GM21423 (cell line): ENCODE results near the gene HAUS1.
"Not testable (repeated sequence)": the region's sequence is repeated elsewhere in the genome, so short reads cannot be mapped to it uniquely, and the experiment has no call there.

Experiments used
- ATAC-seq: cut with Tn5 transposase; IDR thresholded peaks from one replicate; pipeline ENCODE4 v1.9.1; 2021; ENCODE audit warnings: mild to moderate bottlenecking, moderate library complexity; ENCODE audit not compliant: unreplicated experiment

Gene HAUS1

DNA sequence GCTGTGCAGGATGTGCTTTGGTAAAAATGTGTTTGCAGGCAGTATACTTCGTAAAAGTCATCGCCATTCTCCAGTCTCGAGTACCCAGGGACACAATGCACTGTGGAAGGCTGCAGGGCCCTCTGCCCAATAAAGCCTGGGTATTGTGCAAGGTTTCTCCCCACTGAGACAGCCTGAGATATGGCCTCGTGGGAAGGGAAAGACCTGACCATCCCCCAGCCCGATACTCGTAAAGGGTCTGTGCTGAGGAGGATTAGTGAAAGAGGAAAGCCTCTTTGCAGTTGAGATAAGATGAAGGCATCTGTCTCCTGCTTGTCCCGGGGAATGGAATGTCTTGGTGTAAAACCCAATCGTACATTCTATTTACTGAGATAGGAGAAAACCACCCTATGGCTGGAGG is 15.7 kb upstream of the HAUS1 start:
- not testable (repeated sequence) for ATAC-seq

DNA sequence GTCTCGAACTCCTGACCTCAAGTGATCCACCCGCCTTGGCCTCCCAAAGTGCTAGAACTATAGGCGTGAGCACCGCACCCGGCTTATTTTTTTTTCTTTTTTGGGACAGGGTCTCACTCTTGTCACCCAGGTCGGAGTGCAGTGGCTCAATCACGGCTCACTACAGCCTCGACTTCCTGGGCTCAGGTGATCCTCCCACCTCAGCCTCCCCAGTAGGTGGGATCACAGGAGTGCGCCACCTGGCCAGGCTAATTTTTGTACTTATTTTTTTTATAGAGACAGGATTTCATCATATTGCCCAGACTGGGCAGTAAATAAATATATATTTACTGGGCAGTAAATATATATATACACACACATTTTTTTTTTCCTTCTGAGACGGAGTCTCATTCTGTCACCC is 8.7 kb upstream of the HAUS1 start:
- no peak for ATAC-seq

DNA sequence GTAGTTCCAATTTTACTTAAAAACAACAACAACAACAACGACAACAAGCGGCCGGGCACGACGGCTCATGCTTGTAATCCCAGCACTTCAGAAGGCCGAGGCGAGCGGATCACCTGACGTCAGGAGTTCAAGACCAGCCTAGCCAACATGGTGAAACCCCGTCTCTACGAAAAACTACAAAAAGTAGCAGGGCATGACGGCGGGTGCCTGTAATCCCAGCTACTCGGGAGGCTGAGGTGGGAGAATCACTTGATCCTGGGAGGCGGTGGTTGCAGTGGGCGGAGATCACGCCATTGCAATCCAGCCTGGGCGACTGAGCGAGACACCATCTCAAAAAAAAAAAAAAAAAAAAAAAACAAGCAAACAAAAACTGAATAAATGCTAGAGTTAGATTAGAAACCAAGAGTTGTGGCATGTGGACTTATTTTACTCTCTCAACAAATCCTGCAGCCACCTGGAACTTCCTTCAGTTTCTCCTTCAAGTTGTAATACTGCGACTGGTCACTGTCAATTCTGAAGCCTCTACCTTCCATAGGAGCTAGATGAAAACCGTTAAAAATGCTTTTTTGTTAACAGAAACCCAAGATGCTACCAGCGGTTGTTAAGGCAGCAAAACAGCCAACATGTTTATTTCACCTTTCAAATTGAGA is 7.4 kb upstream of the HAUS1 start:
- ATAC-seq, result no peak

DNA sequence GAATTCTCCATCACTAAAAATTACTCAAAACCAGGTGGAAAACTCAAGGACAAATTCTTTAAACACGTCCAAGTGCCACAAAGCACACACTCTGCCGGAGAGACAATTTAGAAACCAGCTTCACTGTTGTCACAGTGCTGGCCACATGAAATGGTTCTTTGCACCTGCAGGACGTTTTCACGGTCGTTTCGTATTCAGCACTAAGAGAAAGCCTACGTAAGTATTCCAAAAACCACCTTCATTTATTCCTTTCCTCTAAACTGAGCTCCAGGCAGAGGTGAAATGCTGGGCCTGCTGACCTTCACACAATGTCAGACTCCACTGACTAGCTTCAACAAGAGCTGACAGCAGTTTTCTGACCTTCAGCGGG is 6.8 kb upstream of the HAUS1 start:
- peak; percentile 22 for ATAC-seq

DNA sequence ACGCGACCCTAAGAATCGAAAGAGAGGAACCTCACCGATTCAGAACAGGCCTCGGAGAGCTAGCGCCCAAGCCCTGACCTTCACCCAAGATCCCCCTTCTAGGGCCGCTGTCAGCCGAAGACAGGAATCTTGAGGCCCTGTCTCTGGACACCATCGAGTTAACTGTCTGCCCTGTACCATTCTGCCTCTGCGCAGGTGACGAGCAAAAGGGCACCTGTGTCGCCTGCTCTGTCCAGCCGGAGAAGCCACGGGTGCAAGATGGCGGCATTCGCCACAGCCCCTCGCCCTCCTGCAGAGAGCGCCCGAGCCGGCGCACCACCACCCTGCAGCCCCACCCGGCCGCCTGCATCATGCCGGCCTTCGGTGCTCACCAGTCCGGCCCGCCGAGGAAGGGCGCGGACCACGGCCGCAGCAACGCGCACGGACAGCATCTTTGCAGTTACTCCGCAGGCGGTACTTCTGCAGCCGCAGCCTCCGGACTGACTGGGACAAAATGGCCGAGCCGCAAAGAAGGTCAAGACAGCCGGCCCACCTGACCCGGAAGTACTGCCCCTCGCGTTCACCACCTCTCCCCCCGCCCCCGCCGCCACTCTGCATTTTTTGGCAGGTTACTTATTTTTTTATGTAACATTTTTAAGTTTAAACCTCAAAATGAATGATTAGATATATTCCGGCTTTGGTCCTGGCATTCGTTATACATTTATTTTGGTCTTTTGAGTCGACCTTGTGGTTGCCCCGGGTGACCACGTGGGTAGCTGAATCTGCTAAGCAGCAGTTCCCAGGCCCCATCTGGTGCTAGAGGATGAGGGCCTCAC is 6.2 kb upstream of the HAUS1 start, which contains the start of gene ATP5F1A:
Gene ATP5F1A (minus strand): TSS at position 496 of the 815 bp plus-strand sequence. CDS start 65 bp downstream, at position 431.
- peak; percentile 82 for ATAC-seq

DNA sequence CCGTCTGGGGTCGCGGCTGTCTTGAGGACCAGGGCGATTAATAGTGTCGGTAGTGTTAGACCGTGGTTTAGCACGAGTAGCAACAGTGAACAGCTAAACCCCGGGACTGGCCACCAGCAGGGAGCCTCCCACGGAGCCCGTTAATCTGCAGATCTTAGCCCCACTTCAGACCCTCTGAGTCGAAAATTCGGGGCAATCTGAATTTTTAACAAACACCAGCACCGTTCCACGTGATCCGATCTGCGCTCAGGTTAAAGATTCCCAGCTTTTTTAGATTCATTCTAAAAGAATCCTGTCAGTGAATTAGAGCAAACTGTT is 5.6 kb upstream of the HAUS1 start:
- ATAC-seq, result no peak

DNA sequence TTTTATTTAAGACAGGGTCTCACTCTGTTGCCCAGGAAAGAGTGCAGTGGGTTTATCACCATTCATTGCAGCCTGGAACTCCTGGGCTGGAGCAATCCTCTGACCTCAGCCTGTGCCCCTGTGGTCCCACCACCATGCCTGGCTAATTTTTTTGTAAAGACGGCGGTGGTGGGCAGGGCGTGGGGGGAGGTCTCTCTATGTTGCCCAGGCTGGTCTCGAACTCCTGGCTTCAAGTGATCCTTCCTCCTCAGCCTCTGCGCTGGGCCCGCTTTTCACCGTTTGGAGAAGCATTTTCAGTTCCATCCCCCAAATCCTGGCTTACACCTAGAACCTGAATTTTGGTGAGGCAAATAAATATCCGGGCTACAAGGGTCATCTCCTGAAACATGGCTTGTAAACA is 4.7 kb upstream of the HAUS1 start:
- no peak for ATAC-seq

DNA sequence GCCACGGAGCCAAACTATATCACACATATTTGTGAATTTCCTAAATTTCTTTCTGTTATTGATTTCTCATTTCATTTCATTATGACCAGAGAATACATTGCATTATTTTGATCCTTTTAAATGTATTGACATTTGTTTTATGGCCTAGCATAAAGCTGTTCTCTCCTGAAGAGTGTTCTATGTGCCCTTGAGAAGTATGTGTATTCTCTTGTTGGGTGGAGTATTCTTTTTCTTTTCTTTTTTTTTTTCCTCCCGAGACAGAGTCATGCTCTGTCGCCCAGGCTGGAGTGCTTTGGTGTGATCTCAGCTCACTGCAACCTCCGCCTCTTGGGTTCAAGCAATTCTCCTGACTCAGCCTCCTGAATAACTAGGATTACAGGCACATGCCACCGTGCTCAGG is 5.2 kb downstream of the HAUS1 start:
- ATAC-seq, result no peak

DNA sequence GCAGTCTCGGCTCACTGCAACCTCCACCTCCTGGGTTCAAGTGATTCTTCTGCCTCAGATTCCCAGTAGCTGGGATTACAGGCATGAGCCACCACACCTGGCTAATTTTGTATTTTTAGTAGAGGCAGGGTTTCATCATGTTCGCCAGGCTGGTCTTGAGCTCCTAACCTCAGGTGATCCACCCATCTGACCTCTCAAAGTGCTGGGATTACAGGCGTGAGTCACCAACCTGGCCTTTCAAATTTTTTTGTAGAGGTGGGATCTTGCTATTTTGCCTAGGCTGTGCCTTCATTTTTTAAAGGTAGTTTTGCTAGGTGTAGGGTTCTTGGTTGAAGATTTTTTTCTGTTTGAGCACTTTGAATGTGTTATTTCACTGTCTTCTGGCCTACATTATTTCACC is 6.2 kb downstream of the HAUS1 start:
- no peak for ATAC-seq

DNA sequence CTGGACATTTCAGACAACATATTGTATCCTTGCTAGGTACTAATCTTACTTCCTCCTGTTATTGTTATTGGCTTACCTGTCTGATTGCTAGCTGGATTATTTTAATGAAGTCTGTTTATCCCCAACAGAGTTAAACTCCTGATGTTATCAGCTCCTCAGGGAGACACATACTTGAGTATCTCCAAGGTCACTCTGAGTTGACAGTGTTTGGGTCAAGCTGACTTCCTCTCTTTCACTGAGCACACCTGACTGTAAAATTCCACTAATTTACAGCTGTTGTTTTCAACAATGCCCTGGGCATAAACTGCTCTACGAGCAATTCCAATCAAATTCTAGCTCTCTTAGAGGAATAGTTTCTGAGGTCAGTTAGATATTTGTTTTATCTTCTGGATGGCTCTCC is 9.6 kb downstream of the HAUS1 start:
- no peak for ATAC-seq

DNA sequence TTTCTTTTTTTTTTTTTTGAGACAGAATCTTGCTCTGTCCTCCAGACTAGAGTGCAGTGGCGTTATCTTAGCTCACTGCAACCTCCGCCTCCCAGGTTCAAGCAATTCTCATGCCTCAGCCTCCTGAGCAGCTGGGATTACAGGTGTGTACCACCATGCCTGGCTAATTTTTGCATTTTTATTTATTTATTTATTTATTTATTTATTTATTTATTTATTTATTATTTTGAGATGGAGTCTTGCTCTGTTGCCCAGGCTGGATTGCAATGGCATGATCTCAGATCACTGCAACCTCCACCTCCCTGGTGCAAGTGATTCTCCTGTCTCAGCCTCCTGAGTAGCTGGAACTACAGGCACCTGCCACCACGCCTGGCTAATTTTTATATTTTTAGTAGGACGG is 22.4 kb downstream of the HAUS1 start:
- not testable (repeated sequence) for ATAC-seq

DNA sequence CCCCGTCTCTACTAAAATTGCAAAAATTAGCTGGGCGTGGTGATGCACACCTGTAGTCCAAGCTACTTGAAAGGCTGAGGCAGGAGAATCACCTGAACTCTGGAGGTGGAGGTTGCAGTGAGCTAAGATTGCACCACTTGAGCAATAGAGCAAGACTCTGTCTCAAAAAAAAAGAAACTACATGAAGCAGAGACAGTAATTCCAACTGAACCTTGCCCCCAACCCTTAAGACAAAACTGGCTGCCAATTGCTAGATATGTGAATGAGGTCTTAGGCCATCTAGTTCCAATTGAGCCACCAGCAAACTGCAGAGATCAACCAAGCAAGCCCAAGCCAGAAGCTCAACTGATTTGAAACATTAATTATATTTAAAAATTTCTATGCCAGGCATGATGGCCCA is 25.9 kb downstream of the HAUS1 start:
- ATAC-seq, result no peak

DNA sequence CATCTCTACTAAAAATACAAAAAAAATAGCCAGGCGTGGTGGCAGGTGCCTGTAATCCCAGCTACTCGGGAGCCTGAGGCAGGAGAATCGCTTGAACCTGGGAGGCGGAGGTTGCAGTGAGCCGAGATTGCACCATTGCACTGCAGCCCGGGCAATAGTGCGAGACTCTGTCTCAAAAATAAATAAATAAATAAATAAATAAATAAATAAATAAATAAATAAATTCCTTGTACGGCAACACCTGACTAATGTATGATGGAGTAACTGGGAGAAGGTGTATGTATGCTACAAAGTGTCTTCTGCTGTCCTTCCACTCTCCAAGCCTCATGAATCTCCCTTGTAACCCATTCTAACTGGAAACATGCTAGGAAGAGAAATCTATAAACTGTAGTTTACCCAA is 26.4 kb downstream of the HAUS1 start:
- not testable (repeated sequence) for ATAC-seq

DNA sequence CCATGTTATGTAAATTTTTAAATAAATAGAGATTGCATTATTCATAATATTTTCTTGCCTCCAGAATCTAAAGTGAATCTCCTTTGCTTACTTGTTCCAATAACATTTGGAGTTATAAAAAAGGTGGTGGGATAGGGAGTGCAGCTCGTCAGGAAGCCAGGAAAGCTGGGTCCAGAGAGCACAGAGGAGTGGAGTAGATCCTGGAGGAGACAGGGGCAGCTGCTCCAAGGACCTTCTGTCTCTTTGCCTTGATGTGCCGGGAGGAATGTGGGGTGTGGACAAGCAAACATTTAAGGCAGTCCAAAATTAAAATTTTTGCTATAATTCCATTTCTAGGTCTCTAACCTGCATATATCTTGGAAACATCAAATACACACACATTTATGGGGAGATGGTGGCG is 29.3 kb downstream of the HAUS1 start:
- no peak for ATAC-seq

DNA sequence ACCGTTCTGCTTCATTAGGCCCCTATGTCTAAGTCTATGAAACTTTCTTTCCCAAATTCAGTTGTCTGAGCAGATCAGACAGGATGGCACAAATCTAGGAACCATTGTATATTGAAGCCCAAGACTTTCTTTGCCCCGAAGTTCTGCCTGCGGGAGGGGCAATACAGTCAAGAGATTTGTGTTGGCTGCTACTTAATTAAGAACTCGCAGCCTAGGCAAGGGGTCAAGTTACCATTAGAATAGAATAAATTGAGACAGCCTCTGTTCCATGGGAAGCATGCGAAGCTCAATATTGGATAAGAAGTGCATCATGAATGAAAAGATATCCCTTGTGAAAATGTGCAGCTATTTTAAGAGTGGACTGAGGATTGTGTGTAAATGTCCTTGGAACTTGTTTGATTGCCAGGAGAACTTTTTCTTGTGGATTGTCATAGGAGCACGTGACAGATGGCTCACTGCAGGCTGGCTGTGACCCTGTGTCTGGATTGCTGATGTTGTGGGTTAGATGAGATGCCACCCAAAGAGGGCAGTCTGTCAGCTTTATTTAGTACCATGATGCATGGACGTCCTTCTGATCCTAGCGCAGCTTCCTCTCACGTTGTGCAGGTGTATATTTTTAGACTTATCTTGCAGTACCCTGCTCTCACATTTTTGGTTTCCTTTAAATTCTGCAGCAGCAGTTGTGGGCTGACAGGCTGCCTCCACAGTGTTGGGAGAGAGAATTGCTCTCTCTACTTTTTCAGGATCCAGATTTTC is 30.9 kb downstream of the HAUS1 start:
- ATAC-seq, result no peak

DNA sequence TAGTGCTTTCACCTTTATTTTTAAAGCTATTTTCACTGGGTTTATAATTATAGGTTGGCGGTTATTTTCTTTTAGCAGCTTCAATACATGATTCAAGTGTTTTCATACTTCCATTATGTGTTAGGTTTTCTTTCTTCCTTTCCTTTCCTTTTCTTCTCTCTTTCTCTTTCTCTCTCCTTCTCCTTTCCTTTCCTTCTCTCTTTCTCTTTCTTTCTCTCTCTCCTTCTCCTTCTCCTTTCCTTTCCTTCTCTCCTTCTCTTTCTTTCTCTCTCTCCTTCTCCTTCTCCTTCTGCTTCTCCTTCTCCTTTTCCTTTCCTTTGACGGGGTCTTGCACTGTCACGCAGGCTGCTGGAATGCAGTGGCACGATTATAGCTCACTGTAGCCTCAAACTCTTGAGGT is 36.0 kb downstream of the HAUS1 start:
- no peak for ATAC-seq

DNA sequence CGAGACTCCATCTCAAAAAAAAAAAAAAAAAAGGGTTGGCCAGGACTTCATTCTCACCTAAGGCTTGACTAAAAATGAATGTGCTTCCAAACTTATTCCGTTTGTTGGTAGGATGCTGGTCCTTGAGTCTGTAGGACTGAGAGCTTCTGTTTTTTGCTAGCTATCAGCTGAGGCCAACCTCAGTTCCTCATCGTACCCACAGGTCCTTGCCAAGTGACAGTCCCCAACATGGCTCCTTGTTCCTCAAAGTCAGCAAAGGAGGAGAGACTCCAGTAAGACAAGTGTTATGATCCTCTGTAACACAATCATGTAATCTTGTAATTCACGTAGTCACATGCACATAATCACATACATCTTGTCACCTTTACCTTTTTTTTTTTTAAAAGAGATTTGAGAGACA is 37.0 kb downstream of the HAUS1 start:
- ATAC-seq, result no peak

DNA sequence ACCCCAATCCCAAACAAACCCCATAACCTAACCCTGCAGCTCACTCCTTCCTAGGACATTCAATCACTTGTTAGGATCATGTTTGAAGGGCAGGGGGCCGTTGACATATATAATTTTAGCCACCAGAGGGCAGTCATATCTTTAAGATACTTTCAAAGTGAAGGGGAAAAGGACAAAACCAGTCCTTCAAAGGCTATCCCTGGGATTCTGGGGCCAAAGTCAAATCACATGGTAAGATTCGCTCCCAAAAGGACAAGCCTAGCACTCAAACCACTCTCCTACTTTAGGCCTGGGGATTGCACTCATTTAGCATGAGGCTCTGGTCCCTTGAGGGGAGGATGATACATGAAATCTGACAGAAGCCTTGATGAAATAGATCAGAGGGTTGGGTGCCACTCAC is 44.6 kb downstream of the HAUS1 start:
- no peak for ATAC-seq

DNA sequence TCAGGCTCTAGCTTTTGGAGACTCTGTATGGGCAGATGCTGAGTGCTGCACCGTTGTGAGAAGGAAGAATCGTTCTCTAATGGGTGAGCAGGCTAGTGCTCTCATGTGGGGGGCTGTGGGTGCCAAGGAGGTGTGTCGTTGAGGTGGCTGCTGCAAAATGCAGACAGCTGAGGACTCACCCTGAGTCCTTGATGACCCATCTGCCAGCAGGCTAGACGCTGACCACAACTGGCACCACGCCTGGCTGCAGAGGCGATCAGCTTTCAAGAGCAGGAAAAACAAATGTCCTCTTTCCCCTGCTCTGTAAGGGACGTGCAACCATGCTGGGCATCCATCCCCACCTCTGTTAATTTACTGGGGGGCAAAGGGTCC is 48.2 kb downstream of the HAUS1 start:
- no peak for ATAC-seq

DNA sequence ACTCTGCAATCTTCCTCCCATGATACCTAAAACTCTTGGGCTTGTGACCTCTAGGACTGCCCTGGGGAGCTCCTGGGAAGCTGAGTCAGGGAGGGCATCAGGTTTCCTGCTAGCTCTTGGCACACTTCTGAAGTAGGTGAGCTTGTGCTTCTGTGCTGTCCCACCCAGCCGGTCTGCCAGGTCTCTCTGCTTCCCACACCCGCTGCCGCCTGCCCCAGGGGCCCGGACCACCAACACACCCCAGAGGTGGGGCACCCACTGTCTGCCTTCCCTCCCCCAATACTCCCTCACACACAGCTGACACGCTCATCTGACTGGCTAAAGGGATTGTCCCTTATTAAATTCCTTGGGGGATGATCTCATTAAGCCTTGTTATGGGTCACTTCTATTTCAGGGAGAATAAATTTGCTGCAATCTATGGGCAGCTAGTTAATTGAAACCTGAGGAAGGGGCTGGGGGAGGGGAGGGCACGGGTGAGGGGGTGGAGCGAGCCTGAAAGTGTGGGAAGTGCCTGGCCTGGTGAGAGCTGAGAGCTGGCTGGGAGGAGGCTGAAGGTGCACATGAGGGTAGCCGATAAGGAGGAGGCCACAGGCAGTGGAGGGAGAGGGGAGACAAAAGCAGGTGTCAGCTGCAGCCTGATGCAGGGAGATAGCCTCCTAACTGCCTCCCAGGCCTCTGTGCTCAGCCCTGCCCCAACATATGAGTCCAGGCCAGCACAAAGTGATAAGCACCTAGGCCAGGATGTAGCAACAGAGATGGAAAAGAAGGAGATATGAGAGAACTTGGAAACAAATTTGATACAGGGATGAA is 48.8 kb downstream of the HAUS1 start:
- no peak for ATAC-seq

DNA sequence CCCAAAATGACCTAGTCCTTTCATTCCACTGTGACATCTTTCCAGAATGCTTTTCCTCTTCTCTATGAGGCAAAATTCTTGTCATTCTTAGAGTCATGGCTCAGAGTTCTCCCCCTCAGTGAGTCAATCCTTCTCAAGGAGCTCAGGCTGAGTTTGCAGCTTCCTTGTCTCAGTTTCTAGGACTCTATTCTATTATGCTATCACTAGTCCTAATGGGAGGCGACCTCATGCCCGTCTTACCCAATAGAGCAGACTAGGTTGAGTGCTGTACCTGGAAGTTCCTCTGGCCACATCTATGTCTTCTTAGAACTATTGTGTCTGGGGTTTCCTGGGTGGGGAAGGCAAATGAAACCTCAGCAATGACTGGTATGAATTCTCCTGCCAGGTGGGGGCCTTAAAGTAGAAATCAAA is 51.5 kb downstream of the HAUS1 start:
- no peak for ATAC-seq
